GM12864 (cell line): ENCODE measurements around the gene NDUFS2.

Experiments
- DNase-seq: peaks from one replicate; pipeline ENCODE4 v3.0.0-alpha.2; 2011; ENCODE audit warnings: low read depth
- H3K4me3 ChIP-seq: 2 replicates; pipeline ENCODE4 v1.5.1; 2011; ENCODE audit warnings: mild to moderate bottlenecking, low read depth, low read length, control low read depth
- CTCF ChIP-seq: IDR thresholded peaks from 2 replicates; pipeline ENCODE4 v1.5.1; 2011; ENCODE audit warnings: low read depth, mild to moderate bottlenecking, moderate library complexity, low read length, control low read depth, inconsistent platforms; ENCODE audit errors: missing control alignments

Gene NDUFS2

GRCh38 chr1:161177936-161178244 is 24.3 kb upstream of the NDUFS2 start:
- peak overlapping the region; percentile 67 for H3K4me3 ChIP-seq
- no peak for DNase-seq

GRCh38 chr1:161179698-161180097 is 22.5 kb upstream of the NDUFS2 start:
- no peak for DNase-seq
- H3K4me3 ChIP-seq = no peak overlapping the region
- no peak for TF ChIP-seq CTCF

More at GRCh38 chr1:161177936-161178244, 24.3 kb upstream of the NDUFS2 start:
- TF ChIP-seq CTCF = no peak

GRCh38 chr1:161180639-161181038 is 21.5 kb upstream of the NDUFS2 start:
- peak; percentile 36 for TF ChIP-seq CTCF
- no peak for DNase-seq
- no peak overlapping the region for H3K4me3 ChIP-seq

GRCh38 chr1:161182214-161182613 is 20.0 kb upstream of the NDUFS2 start:
- DNase-seq = peak; percentile 78
- H3K4me3 ChIP-seq = no peak overlapping the region
- no peak for TF ChIP-seq CTCF

- H3K4me3 ChIP-seq = no peak overlapping the region
- TF ChIP-seq CTCF = no peak
- DNase-seq = peak; percentile 97
These were observed 16.9 kb upstream of the NDUFS2 start for GRCh38 chr1:161185282-161185682.

- H3K4me3 ChIP-seq = peak overlapping the region; percentile 5; the same call in 1 of the 2 replicates
- TF ChIP-seq CTCF = no peak
- no peak for DNase-seq
These were observed 16.3 kb upstream of the NDUFS2 start for GRCh38 chr1:161185732-161186311.

- no peak for TF ChIP-seq CTCF
- no peak for DNase-seq
- H3K4me3 ChIP-seq = no peak overlapping the region
These were observed 14.9 kb upstream of the NDUFS2 start for GRCh38 chr1:161187311-161187710.
